Measurements from ENCODE around the gene CLIP3. TPM values are rescaled to one million over a fixed set of nuclear protein-coding genes. Genes with fewer than 3 reads are reported as not detected.

The CLIP3 gene
- total RNA-seq, 4 donors from 2014 or later: 2.1 to 42.3 (median 4.8) TPM

DNA sequence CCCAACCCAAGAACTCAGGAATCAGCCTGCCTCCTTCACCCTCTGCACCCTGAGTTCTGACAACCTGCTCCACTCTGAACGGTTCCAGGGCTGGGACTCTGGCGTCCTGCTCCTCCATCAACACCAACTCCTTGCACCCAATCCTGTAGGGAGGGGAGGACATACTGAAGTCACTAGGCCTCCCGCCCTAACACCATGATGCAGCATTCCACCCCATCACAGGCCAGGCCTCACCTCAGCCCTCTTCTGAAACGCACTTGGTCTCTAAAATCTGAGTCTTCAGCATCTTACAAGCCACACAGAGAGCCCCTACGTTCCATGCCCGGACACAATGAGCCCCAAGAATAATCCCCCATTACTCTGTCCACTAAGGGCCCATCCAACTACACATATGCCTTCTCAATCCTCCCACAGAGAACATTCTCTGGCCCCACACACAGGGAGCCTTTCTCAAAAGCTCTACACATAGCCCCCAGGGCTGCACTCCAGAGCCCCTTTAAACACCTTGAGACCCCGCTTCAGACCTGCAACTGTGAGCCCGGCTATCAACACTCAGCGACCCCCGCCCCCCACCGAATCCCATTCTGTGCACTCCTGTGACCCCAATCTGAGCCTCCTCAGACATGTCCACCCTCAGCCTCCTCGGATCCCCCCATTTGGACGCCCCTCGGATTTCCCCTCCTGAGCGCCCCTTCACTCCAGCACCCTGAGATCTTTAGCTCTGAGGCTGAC, 19.2 kb downstream of the CLIP3 start:
- 27 to 33% methylated on average over 15 of the region's 15 CpGs for WGBS, 2 donors
- peak overlapping the region; percentile 59 for H3K4me3 ChIP-seq (ENCODE audit: low read depth, poor library complexity, severe bottlenecking)
- no peak for DNase-seq (ENCODE audit: low spot score in 2 of 2)
- intact Hi-C loops (cut with DNase I; ENCODE audit: low total_unique reads): no loop called here
- TF ChIP-seq CTCF (IDR thresholded peaks at IDR 0.05) (no peak), POLR2A (IDR thresholded peaks at IDR 0.05) (no peak)

GRCh38 chr19:36010402-36010801, 22.3 kb downstream of the CLIP3 start:
- DNase-seq (ENCODE audit: low spot score in 2 of 2): no peak
- no peak for TF ChIP-seq POLR2A (IDR thresholded peaks at IDR 0.05)
- intact Hi-C loops (cut with DNase I; ENCODE audit: low total_unique reads): no loop called here
- no peak overlapping the region for H3K4me3 ChIP-seq (ENCODE audit: low read depth, poor library complexity, severe bottlenecking)
- WGBS, 2 donors: 97% methylated on average over 11 of the region's 11 CpGs

DNA sequence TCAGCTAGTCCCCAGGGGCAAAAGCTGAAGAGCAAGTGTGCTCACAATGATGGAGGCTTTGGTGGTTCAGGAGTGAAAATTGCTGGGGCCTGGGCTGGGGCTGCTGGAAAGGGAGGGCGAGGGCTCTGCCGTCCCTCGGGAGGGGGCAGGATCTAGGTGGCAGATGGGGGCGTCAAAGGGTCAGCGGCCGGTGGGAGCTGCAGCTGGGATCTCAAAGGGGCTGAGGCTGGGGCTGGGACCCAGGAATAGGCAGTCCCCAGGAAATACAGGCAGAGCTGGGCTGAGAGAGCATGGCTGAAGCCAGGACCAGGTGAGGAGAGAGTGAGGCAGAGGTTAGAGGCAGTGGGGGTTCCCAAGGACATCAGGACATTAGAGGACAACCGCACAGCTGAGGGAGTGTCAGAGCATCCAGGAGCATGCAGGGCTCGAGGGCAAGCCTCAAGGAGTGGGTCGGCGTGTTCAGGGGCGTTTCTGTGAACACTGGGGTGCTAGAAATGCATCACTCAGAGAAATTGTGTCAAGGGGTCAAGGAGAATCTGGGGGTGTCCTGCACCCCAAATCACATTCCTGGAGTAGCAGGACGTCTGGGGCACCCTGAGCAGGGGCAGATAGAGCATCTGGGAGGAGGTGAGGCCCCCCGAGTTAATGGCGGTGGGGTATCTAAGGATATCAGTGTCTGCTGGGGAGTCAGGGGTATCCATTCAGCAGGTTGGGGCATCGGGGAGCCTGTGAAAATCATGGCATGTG, 22.9 kb downstream of the CLIP3 start:
- 48 to 52% methylated on average over 15 of the region's 15 CpGs for WGBS, 2 donors
- H3K4me3 ChIP-seq (ENCODE audit: low read depth, poor library complexity, severe bottlenecking): no peak overlapping the region
- intact Hi-C loops (cut with DNase I; ENCODE audit: low total_unique reads): loop anchor here (10.0 kb wide), 1 partner anchor 45 kb away; the partner anchor contains the start of genes THAP8 and WDR62
- DNase-seq (ENCODE audit: low spot score in 2 of 2): no peak
- no peak for TF ChIP-seq CTCF (IDR thresholded peaks at IDR 0.05)
- TF ChIP-seq POLR2A (IDR thresholded peaks at IDR 0.05): no peak

DNA sequence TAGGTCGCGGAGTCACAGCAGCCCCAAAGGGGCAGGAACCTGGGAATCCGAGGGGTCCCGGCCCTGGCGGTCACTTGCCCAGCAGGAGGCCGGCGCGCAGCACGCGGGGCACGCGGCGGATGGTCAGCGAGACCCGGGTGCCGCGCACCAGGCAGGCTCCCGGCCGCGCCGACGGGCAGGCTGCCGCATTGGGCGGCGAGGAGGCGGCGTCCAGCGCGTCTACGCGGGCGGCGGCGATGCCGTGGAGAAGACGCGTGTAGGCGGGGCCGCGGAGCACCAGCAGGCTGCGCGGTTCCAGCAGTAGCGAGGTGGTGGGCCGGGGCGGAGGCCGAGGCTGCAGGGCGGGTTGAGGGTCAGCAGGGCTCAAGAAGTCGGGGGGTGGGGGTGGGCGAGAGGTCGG, 23.5 kb downstream of the CLIP3 start:
- TF ChIP-seq POLR2A (IDR thresholded peaks at IDR 0.05): no peak
- 1 to 3% methylated on average over 22 to 50 of the region's 50 CpGs for WGBS, 2 donors
- peak in 1 of 2 donors; percentile 91 for DNase-seq (ENCODE audit: low spot score in 2 of 2)

DNA sequence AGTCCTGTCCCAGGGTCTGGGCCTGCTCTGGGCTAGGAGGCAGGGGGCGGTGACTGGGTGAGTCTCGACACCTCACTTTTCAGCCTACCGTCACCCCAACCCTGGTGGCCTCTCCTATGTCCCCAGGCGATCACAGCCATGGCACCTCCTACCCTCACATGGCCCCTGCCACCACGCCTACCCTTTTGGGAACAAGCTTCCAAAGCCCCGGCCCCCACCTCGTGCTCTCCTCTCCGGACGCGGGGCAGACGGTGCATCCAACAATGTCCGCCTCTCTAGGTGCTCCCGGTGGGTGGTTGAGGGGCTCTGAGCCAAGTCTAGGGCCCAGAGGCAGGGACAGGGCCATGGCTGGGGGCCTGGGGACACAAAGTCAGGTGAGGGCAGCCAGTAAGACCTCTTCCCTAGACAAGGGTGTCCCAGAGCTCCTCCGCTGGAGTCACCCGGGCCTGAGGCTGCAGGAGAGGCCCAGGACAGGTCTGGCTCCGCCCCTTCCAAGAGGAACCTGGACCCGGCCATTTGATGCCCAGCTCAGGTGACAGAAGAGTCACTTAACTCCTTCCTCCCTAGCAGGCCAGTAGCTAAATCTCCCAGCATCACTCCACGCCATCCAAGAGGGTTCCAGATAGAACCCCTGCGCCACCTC, 24.2 kb downstream of the CLIP3 start, which contains the start of gene SYNE4:
SYNE4 (minus strand) TSS at position 478 of the 643 bp plus-strand sequence; CDS start at position 346, 132 bp downstream.
- no peak for DNase-seq (ENCODE audit: low spot score in 2 of 2)
- intact Hi-C loops (cut with DNase I; ENCODE audit: low total_unique reads): loop anchor here (10.0 kb wide), 1 partner anchor 46 kb away; the partner anchor contains the start of genes THAP8 and WDR62
- H3K4me3 ChIP-seq (ENCODE audit: low read depth, poor library complexity, severe bottlenecking): no peak within 1 kb of the TSS
- TF ChIP-seq CTCF (IDR thresholded peaks at IDR 0.05) (no peak), POLR2A (IDR thresholded peaks at IDR 0.05) (no peak)
- WGBS, 2 donors: 52 to 53% methylated on average over 16 to 17 of the region's 19 CpGs

More for the DNA sequence above, 23.5 kb downstream of the CLIP3 start:
- intact Hi-C loops (cut with DNase I; ENCODE audit: low total_unique reads): loop anchor here (10.0 kb wide), 1 partner anchor 46 kb away; the partner anchor contains the start of genes THAP8 and WDR62
- no peak overlapping the region for H3K4me3 ChIP-seq (ENCODE audit: low read depth, poor library complexity, severe bottlenecking)

GRCh38 chr19:36006955-36007354, 25.7 kb downstream of the CLIP3 start:
- WGBS, 2 donors: 86 to 91% methylated on average over 5 of the region's 5 CpGs
- no peak for TF ChIP-seq CTCF (IDR thresholded peaks at IDR 0.05)
- no peak for TF ChIP-seq POLR2A (IDR thresholded peaks at IDR 0.05)
- H3K4me3 ChIP-seq (ENCODE audit: low read depth, poor library complexity, severe bottlenecking): no peak overlapping the region
- no peak for DNase-seq (ENCODE audit: low spot score in 2 of 2)
- intact Hi-C loops (cut with DNase I; ENCODE audit: low total_unique reads): loop anchor here (10.0 kb wide), 1 partner anchor 48 kb away; the partner anchor contains the start of genes THAP8 and WDR62
